Measurements from ENCODE around the gene RAB4B.

- TF ChIP-seq SUZ12 (IDR thresholded peaks at IDR 0.05; ENCODE audit: extremely low read depth, insufficient read depth, insufficient read length), result no peak
- TF ChIP-seq ZNF274 (IDR thresholded peaks at IDR 0.05; ENCODE audit: low read depth, low read length), result no peak
- no peak for TF ChIP-seq YY1 (IDR thresholded peaks at IDR 0.05; ENCODE audit: insufficient read depth, insufficient read length)
Measured at GRCh38 chr19:40798683-40799557, 20.9 kb downstream of the RAB4B start, which contains the start of gene EGLN2.
